Measurements from ENCODE around the gene KRT78. TPM values are rescaled to one million over a fixed set of nuclear protein-coding genes. Genes with fewer than 3 reads are reported as not detected.

Gene KRT78
- total RNA-seq, 4 donors from 2014 or later, result 10.8 TPM; not detected in 3

DNA sequence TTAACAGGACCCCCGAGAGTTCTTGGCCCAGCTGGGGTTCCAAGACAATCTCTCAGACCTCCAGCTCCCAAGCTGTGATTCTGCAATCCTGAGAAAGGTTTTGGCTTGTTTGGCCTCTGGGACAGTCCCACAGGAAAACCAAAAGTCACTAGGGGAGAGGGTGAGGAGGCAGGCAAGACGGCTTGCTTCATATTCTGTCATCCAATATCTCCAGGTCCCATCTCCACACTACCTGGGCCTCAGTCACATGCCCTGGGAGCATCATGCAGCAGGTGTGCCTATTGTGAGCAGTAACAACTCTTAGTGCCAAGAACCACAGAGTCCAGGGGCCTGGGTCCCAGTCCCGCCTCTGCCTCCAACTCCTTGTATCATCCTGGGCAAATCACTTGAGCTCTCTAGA, 16.3 kb downstream of the KRT78 start:
- H3K27me3 ChIP-seq, result peaks cover 0 to 6% of the 10 kb centered on the region in 2 donors
- TF ChIP-seq, protein P1, sequence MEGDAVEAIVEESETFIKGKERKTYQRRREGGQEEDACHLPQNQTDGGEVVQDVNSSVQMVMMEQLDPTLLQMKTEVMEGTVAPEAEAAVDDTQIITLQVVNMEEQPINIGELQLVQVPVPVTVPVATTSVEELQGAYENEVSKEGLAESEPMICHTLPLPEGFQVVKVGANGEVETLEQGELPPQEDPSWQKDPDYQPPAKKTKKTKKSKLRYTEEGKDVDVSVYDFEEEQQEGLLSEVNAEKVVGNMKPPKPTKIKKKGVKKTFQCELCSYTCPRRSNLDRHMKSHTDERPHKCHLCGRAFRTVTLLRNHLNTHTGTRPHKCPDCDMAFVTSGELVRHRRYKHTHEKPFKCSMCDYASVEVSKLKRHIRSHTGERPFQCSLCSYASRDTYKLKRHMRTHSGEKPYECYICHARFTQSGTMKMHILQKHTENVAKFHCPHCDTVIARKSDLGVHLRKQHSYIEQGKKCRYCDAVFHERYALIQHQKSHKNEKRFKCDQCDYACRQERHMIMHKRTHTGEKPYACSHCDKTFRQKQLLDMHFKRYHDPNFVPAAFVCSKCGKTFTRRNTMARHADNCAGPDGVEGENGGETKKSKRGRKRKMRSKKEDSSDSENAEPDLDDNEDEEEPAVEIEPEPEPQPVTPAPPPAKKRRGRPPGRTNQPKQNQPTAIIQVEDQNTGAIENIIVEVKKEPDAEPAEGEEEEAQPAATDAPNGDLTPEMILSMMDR (IDR thresholded peaks at IDR 0.05), result no peak
- TF ChIP-seq POLR2A (IDR thresholded peaks at IDR 0.05), result no peak
- no peak for TF ChIP-seq EP300 (IDR thresholded peaks at IDR 0.05)
- H3K36me3 ChIP-seq, result no peaks in the 10 kb centered on the region
- DNase-seq (ENCODE audit: low spot score in 2 of 2), result no peak
- H3K9me3 ChIP-seq, result no peaks in the 10 kb centered on the region
- H3K4me1 ChIP-seq, result no peaks in the 10 kb centered on the region
- H3K27ac ChIP-seq, result no peak overlapping the region
- WGBS, 2 donors, result 64 to 75% methylated on average over 3 of the region's 3 CpGs
- no peak overlapping the region for H3K4me3 ChIP-seq

GRCh38 chr12:52831251-52831650, 17.5 kb downstream of the KRT78 start:
- no peak overlapping the region for H3K4me3 ChIP-seq

DNA sequence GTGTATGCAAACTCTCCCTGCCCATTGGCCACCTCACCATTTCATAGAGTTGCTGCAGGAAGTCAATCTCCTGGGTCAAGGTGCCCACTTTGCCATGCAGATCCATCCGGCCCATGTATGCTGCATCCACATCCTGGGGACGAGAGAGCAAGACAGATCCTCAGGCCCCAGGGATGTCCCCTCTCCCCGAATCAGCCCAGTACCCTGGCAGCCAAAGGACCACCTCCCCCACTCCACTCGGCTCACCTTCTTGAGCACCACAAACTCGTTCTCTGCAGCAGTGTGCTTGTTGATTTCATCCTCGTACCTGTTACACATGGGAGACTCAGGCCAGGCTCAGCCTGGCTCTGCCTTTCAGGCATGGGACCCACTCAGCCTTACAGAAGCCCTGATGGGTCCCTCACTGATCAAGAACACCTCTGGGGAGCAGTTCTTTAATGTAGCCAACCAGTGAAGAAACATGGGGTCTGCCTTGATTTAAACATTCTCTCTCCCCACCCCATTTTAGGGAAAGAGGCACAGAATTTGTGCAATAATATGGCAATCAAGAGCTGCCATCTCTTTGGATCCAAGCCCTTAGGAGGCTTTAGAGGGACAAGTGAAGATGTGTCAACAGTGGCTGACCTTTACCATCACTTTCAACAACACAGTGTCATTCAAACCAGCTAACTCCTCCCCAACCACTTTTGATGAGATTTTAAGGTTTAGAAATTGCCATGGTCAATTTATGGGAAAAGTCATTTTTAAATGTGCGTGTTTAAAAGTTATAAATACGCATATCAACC, 18.6 kb downstream of the KRT78 start:
- H3K4me1 ChIP-seq, result no peaks in the 10 kb centered on the region
- 77% methylated on average over 8 of the region's 8 CpGs for WGBS, 2 donors

More at GRCh38 chr12:52831251-52831650, 17.5 kb downstream of the KRT78 start:
- no peaks in the 10 kb centered on the region for H3K9me3 ChIP-seq
- H3K4me1 ChIP-seq, result no peaks in the 10 kb centered on the region
- no peaks in the 10 kb centered on the region for H3K36me3 ChIP-seq
- no peak for DNase-seq (ENCODE audit: low spot score in 2 of 2)
- H3K27me3 ChIP-seq, result no peaks in the 10 kb centered on the region
- 82 to 97% methylated on average over 6 to 7 of the region's 7 CpGs for WGBS, 2 donors
- H3K27ac ChIP-seq, result no peak overlapping the region
- TF ChIP-seq, protein P1 (IDR thresholded peaks at IDR 0.05), result no peak
- TF ChIP-seq EP300 (IDR thresholded peaks at IDR 0.05) (no peak), POLR2A (IDR thresholded peaks at IDR 0.05) (no peak)

DNA sequence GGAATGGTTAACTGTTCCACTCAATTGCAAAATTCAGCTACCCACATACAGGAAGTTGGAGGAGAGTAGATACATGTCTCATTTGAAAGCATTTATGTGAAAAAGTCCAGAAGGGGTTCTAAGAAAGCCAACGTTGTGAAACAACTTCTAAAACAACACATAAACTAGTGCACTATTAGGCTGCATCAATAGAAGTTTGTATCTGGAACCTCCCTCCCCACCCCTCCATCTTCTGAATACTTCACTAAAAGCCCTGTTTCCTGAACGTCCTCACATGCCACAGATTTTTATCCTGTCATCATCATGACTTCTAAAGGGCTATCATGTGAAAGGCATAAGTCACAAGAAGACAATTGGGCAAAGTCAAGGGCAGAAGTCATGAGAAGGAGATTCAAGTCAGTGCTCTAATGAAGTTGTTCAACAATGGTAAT, 20.2 kb downstream of the KRT78 start:
- WGBS, 2 donors, result 15 to 16% methylated on average over 2 of the region's 2 CpGs

More for the DNA sequence above, 18.6 kb downstream of the KRT78 start:
- H3K36me3 ChIP-seq, result no peaks in the 10 kb centered on the region
- H3K9me3 ChIP-seq, result no peaks in the 10 kb centered on the region
- H3K4me3 ChIP-seq, result no peak overlapping the region
- no peak for DNase-seq (ENCODE audit: low spot score in 2 of 2)
- H3K27ac ChIP-seq, result no peak overlapping the region
- no peaks in the 10 kb centered on the region for H3K27me3 ChIP-seq
- TF ChIP-seq POLR2A (IDR thresholded peaks at IDR 0.05), result no peak
- TF ChIP-seq, protein P1 (IDR thresholded peaks at IDR 0.05), result no peak
- TF ChIP-seq EP300 (IDR thresholded peaks at IDR 0.05), result no peak

GRCh38 chr12:52828156-52828555, 20.6 kb downstream of the KRT78 start:
- H3K4me3 ChIP-seq, result no peak overlapping the region
- no peak for TF ChIP-seq EP300 (IDR thresholded peaks at IDR 0.05)
- no peak for TF ChIP-seq POLR2A (IDR thresholded peaks at IDR 0.05)
- H3K9me3 ChIP-seq, result no peaks in the 10 kb centered on the region
- no peak overlapping the region for H3K27ac ChIP-seq
- DNase-seq (ENCODE audit: low spot score in 2 of 2), result no peak
- no peaks in the 10 kb centered on the region for H3K36me3 ChIP-seq
- no peaks in the 10 kb centered on the region for H3K27me3 ChIP-seq
- no peaks in the 10 kb centered on the region for H3K4me1 ChIP-seq

More for the DNA sequence above, 20.2 kb downstream of the KRT78 start:
- no peak overlapping the region for H3K27ac ChIP-seq
- H3K27me3 ChIP-seq, result no peaks in the 10 kb centered on the region
- no peaks in the 10 kb centered on the region for H3K4me1 ChIP-seq
- H3K36me3 ChIP-seq, result no peaks in the 10 kb centered on the region
- H3K4me3 ChIP-seq, result no peak overlapping the region
- no peaks in the 10 kb centered on the region for H3K9me3 ChIP-seq
- TF ChIP-seq POLR2A (IDR thresholded peaks at IDR 0.05) (no peak), EP300 (IDR thresholded peaks at IDR 0.05) (no peak)
- TF ChIP-seq, protein P1 (IDR thresholded peaks at IDR 0.05), result no peak
- DNase-seq (ENCODE audit: low spot score in 2 of 2), result no peak
